Fibroblast of lung (primary cell): Measurements from ENCODE around the gene IRF2.

Experiments
- CTCF ChIP-seq, 2 donors: IDR thresholded peaks in 1 of 2; conservative IDR thresholded peaks in 1 of 2; 1 replicate in 1 of 2; 2 replicates in 1 of 2; pipeline ENCODE4 v1.5.1; 2011 to 2012; ENCODE audit warnings: low read length in 2 of 2, control low read depth in 1 of 2, inconsistent platforms in 1 of 2, low read depth in 1 of 2, mild to moderate bottlenecking in 1 of 2
- EZH2 ChIP-seq: IDR thresholded peaks from 2 replicates; pipeline ENCODE4 v1.5.1; 2012; ENCODE audit warnings: low read length, control low read depth, mild to moderate bottlenecking; ENCODE audit errors: missing control alignments

GRCh38 chr4:184413261-184414046 lies 60.9 kb downstream of the IRF2 start:
- no peak for TF ChIP-seq CTCF (conservative IDR thresholded peaks at IDR 0.05 in 1 of 2, IDR thresholded peaks at IDR 0.05 in 1 of 2; ENCODE audit: low read depth in 1 of 2, low read length in 2 of 2)
- TF ChIP-seq EZH2 = no peak
